H9 (cell line): Measurements from ENCODE around the gene PARVB. TPM values are rescaled to one million over a fixed set of nuclear protein-coding genes. Genes with fewer than 3 reads are reported as not detected.

ENCODE experiments used
- DNase-seq: peaks from one replicate; pipeline ENCODE4 v3.0.0-alpha.2; 2017
- H2AFZ ChIP-seq: one replicate; pipeline ENCODE4 v1.6.1; 2013; ENCODE audit warnings: mild to moderate bottlenecking, low read length, control low read depth, moderate library complexity
- H2AK5ac ChIP-seq: 2 replicates; pipeline ENCODE4 v1.6.1; 2013; ENCODE audit warnings: low read length, control low read depth, mixed read lengths; ENCODE audit not compliant: insufficient read length
- H2BK120ac ChIP-seq: one replicate; pipeline ENCODE4 v1.6.1; 2013; ENCODE audit warnings: low read depth, mild to moderate bottlenecking, low read length, control low read depth, inconsistent platforms; ENCODE audit not compliant: poor library complexity, severe bottlenecking
- H2BK12ac ChIP-seq: 2 replicates; pipeline ENCODE4 v1.6.1; 2013; ENCODE audit warnings: low read length, control low read depth, mixed read lengths, low read depth; ENCODE audit not compliant: insufficient read length
- H2BK15ac ChIP-seq: 2 replicates; pipeline ENCODE4 v1.6.1; 2013; ENCODE audit warnings: low read depth, low read length, control low read depth
- H2BK20ac ChIP-seq: one replicate; pipeline ENCODE4 v1.6.1; 2013; ENCODE audit warnings: low read depth, mild to moderate bottlenecking, low read length, control low read depth, inconsistent platforms; ENCODE audit not compliant: poor library complexity, severe bottlenecking
- H2BK5ac ChIP-seq: 2 replicates; pipeline ENCODE4 v1.6.1; 2013; ENCODE audit warnings: low read length, control low read depth, mixed read lengths; ENCODE audit not compliant: insufficient read length
- H3K14ac ChIP-seq: 2 replicates; pipeline ENCODE4 v1.6.1; 2013; ENCODE audit warnings: low read length, control low read depth; ENCODE audit not compliant: insufficient read depth
- H3K18ac ChIP-seq: 2 replicates; pipeline ENCODE4 v1.6.1; 2013; ENCODE audit warnings: low read depth, mild to moderate bottlenecking, mixed read lengths, low read length, control low read depth; ENCODE audit not compliant: insufficient read length
- H3K23ac ChIP-seq: 2 replicates; pipeline ENCODE4 v1.6.1; 2013; ENCODE audit warnings: low read length, control low read depth, mixed read lengths, low read depth; ENCODE audit not compliant: insufficient read length
- H3K23me2 ChIP-seq: 2 replicates; pipeline ENCODE4 v1.6.1; 2013; ENCODE audit warnings: low read depth, mild to moderate bottlenecking, mixed read lengths, low read length, control low read depth; ENCODE audit not compliant: insufficient read length, poor library complexity, severe bottlenecking
- H3K27ac ChIP-seq: 2 replicates; pipeline ENCODE4 v1.5.1; 2013; ENCODE audit warnings: low read length, control low read depth, mixed read lengths, low read depth; ENCODE audit not compliant: insufficient read length
- H3K27me3 ChIP-seq: 2 replicates; pipeline ENCODE4 v1.6.1; 2013; ENCODE audit warnings: low read length, control low read depth, inconsistent platforms; ENCODE audit not compliant: insufficient read depth
- H3K4ac ChIP-seq: 2 replicates; pipeline ENCODE4 v1.6.1; 2013; ENCODE audit warnings: low read depth, mild to moderate bottlenecking, control low read depth, inconsistent platforms, low read length, moderate library complexity
- H3K4me1 ChIP-seq: 2 replicates; pipeline ENCODE4 v1.6.1; 2013; ENCODE audit warnings: low read length, control low read depth, inconsistent platforms; ENCODE audit not compliant: insufficient read depth
- H3K4me2 ChIP-seq: 2 replicates; pipeline ENCODE4 v1.6.1; 2013; ENCODE audit warnings: low read length, control low read depth, mixed read lengths; ENCODE audit not compliant: insufficient read length, insufficient read depth
- H3K56ac ChIP-seq: 2 replicates; pipeline ENCODE4 v1.6.1; 2013; ENCODE audit warnings: low read depth, mild to moderate bottlenecking, mixed read lengths, low read length, control low read depth; ENCODE audit not compliant: insufficient read length
- H3K79me1 ChIP-seq: 2 replicates; pipeline ENCODE4 v1.6.1; 2013; ENCODE audit warnings: low read depth, mild to moderate bottlenecking, moderate library complexity, low read length, control low read depth, inconsistent platforms; ENCODE audit not compliant: insufficient read depth, poor library complexity, severe bottlenecking
- H3K79me2 ChIP-seq: 2 replicates; pipeline ENCODE4 v1.6.1; 2013; ENCODE audit warnings: low read length, control low read depth, inconsistent platforms; ENCODE audit not compliant: insufficient read depth
- H3K9ac ChIP-seq: 2 replicates; pipeline ENCODE4 v1.6.1; 2013; ENCODE audit warnings: low read length, control low read depth, mixed read lengths; ENCODE audit not compliant: insufficient read length; ENCODE audit errors: extremely low read depth
- H3K9me3 ChIP-seq: one replicate; pipeline ENCODE4 v1.6.1; 2013; ENCODE audit warnings: low read depth, low read length, inconsistent platforms; ENCODE audit not compliant: control insufficient read depth
- H3T11ph ChIP-seq: one replicate; pipeline ENCODE4 v1.6.1; 2013; ENCODE audit warnings: mild to moderate bottlenecking, low read length, control low read depth, inconsistent platforms
- H4K20me1 ChIP-seq: one replicate; pipeline ENCODE4 v1.6.1; 2013; ENCODE audit not compliant: control insufficient read depth, insufficient read length, insufficient read depth
- H4K5ac ChIP-seq: 2 replicates; pipeline ENCODE4 v1.6.1; 2013; ENCODE audit warnings: low read depth, mild to moderate bottlenecking, mixed read lengths, low read length, control low read depth; ENCODE audit not compliant: insufficient read length
- H4K8ac ChIP-seq: replicated peaks from 2 replicates; pipeline ENCODE4 v1.6.1; 2013; ENCODE audit warnings: low read length, control low read depth, mixed read lengths, low read depth; ENCODE audit not compliant: insufficient read length
- H4K91ac ChIP-seq: 2 replicates; pipeline ENCODE4 v1.6.1; 2013; ENCODE audit warnings: low read depth, mild to moderate bottlenecking, moderate library complexity, mixed read lengths, low read length, control low read depth; ENCODE audit not compliant: insufficient read length
- H3K27ac Mint-ChIP-seq, 3 experiments: 2 replicates in 2 of 3; 3 replicates in 1 of 3; pipeline ENCODE4 v1.8.0; 2020 to 2021; ENCODE audit warnings: mixed read lengths in 3 of 3, mild to moderate bottlenecking in 1 of 3, moderate library complexity in 1 of 3
- H3K27me3 Mint-ChIP-seq: 2 replicates; pipeline ENCODE4 v1.8.0; 2021; ENCODE audit warnings: low read depth, mild to moderate bottlenecking, moderate library complexity, mixed read lengths
- H3K36me3 Mint-ChIP-seq, 3 experiments: 2 replicates in 2 of 3; 3 replicates in 1 of 3; pipeline ENCODE4 v1.8.0; 2020 to 2021; ENCODE audit warnings: low read depth in 3 of 3, mixed read lengths in 3 of 3; ENCODE audit not compliant: insufficient read depth in 1 of 3
- H3K4me1 Mint-ChIP-seq, 2 experiments: 2 replicates each; pipeline ENCODE4 v1.8.0; 2020; ENCODE audit warnings: mixed read lengths in 2 of 2
- H3K4me3 Mint-ChIP-seq, 2 experiments: 2 replicates in 1 of 2; 3 replicates in 1 of 2; pipeline ENCODE4 v1.8.0; 2020 to 2021; ENCODE audit warnings: mild to moderate bottlenecking in 2 of 2, mixed read lengths in 2 of 2, moderate library complexity in 1 of 2
- H3K9me3 Mint-ChIP-seq, 2 experiments: 2 replicates in 1 of 2; 3 replicates in 1 of 2; pipeline ENCODE4 v1.8.0; 2020; ENCODE audit warnings: mild to moderate bottlenecking in 2 of 2, mixed read lengths in 2 of 2, moderate library complexity in 1 of 2
- CTCF ChIP-seq: fragments of 200-600 bp; sonication (generic); conservative IDR thresholded peaks from 3 replicates; pipeline ENCODE4 v1.8.0; 2021; ENCODE audit warnings: antibody characterized with exemption, mild to moderate bottlenecking
- WGBS: extraction: QIAGEN DNeasy Blood & Tissue Kit; methylation state at CpG from one replicate; pipeline ENCODE4 v1.1.7; 2013; ENCODE audit warnings: missing lambda C conversion rate, low lambda C conversion rate, mixed read lengths; ENCODE audit not compliant: insufficient read length; ENCODE audit errors: extremely low coverage; 5-methylcytosine and 5-hydroxymethylcytosine counted together
- total RNA-seq: library from RNA; stranded (reverse); gene quantifications from 2 replicates; pipeline ENCODE4 v1.2.1, GENCODE V29; 2021

Gene PARVB
- total RNA-seq, 1 experiment from 2014 or later, result 15.6 TPM

GRCh38 chr22:44070029-44070428 lies 45.9 kb downstream of the PARVB start:
- no CpG with 5 or more reads among the region's 5 CpGs for WGBS
- no peaks in the 10 kb centered on the region for H3K79me2 ChIP-seq
- no peak overlapping the region for H3K4me3 Mint-ChIP-seq
- H4K5ac ChIP-seq, result no peak overlapping the region
- H3K14ac ChIP-seq, result no peak overlapping the region
- no peak overlapping the region for H4K8ac ChIP-seq
- H3K4me2 ChIP-seq, result no peak overlapping the region
- H3K23ac ChIP-seq, result no peak overlapping the region
- H3K23me2 ChIP-seq, result no peaks in the 10 kb centered on the region
- no peak overlapping the region for H3K56ac ChIP-seq
- no peaks in the 10 kb centered on the region for H3K27me3 ChIP-seq
- no peak for DNase-seq
- H2AK5ac ChIP-seq, result no peak overlapping the region
- H3K4me1 ChIP-seq, result peaks cover 2% of the 10 kb centered on the region; the same call in 1 of the 2 replicates
- H2BK120ac ChIP-seq, result no peak overlapping the region
- H2AFZ ChIP-seq, result no peak overlapping the region
- H3K36me3 Mint-ChIP-seq, result no peaks in the 10 kb centered on the region
- H3K18ac ChIP-seq, result no peak overlapping the region
- H3K4ac ChIP-seq, result no peak overlapping the region
- no peak overlapping the region for H3K27ac Mint-ChIP-seq
- no peak overlapping the region for H3K9ac ChIP-seq
- H2BK15ac ChIP-seq, result no peak overlapping the region
- H2BK5ac ChIP-seq, result no peak overlapping the region
- H3K79me1 ChIP-seq, result no peaks in the 10 kb centered on the region
- H4K20me1 ChIP-seq, result peaks cover 3% of the 10 kb centered on the region
- H3K4me1 Mint-ChIP-seq, result peaks cover 14 to 15% of the 10 kb centered on the region in 2 experiments
- no peak overlapping the region for H2BK12ac ChIP-seq
- no peaks in the 10 kb centered on the region for H3K9me3 ChIP-seq
- H3K27me3 Mint-ChIP-seq, result no peaks in the 10 kb centered on the region; the same call in none of the 2 replicates
- no peak overlapping the region for H4K91ac ChIP-seq
- H3K27ac ChIP-seq, result no peak overlapping the region
- no peak overlapping the region for H3T11ph ChIP-seq
- H3K9me3 Mint-ChIP-seq, result no peaks in the 10 kb centered on the region
- H2BK20ac ChIP-seq, result no peak overlapping the region
- no peak for TF ChIP-seq CTCF
